Measurements from ENCODE around the gene DCUN1D1.

Gene DCUN1D1

DNA sequence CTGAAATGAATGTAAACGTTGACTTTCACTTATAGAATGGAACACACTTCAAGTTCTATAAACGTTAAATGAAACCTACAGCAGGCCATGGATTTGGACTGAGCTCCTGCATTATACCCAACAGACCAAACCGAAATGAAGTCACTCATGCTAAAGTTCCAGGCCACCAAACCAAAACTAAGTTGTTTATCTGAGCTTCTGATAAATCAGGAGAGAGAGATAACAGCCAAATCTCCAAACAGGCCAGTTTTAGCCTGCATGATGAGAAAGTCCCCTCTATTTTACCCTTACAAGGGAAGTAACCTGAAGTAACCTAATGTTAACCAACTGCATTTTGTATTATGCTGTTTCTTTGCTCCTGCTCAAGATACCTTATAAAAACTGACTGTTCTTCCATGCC lies 44.5 kb downstream of the DCUN1D1 start:
- no peak for DNase-seq

DNA sequence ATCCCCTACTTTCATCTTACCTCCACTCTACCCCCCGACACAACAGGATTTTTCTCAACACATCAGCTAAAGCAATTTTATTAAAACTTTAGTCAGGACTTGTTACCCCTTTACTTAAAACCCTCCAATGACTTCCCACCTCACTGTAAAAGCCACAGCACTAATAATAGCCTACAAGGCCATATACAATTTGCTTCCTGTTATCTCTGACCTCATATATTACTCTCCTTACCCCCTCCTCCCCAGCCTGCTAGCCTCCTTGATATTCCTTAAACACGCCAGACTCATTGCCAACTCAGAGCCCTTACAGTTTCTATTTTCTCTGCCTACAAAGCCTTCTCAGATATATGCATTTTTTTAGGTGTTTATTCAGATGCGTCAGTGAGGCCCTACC lies 54.4 kb downstream of the DCUN1D1 start:
- no peak for DNase-seq

DNA sequence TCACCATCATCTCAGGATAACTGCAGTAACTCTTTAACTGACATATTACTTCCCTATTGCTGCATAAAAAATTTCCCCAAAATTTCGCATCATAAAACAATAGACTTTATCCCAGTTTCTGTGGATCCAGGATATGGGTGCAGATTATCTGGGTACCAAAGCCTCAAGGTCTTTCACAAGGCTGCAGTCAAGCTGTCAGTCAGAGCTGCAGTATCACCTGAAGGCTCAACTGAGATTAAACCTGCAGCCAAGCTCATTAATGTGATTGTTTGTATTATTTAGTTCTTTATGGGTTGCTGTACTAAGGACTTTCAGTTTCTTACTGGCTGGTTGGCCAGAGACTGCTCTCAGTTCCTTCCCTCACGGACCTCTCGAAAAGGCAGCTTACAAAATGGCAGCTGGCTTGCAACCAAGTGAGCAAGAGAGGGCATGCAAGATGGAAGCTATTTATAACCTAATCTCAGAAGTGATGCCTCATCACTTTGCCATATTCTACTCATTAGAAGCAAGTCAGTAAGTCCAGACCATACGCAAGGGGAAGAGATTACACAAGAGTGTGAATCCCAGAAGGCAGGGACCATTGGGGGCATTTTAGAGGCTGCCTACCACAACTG lies 54.9 kb downstream of the DCUN1D1 start:
- no peak for DNase-seq

DNA sequence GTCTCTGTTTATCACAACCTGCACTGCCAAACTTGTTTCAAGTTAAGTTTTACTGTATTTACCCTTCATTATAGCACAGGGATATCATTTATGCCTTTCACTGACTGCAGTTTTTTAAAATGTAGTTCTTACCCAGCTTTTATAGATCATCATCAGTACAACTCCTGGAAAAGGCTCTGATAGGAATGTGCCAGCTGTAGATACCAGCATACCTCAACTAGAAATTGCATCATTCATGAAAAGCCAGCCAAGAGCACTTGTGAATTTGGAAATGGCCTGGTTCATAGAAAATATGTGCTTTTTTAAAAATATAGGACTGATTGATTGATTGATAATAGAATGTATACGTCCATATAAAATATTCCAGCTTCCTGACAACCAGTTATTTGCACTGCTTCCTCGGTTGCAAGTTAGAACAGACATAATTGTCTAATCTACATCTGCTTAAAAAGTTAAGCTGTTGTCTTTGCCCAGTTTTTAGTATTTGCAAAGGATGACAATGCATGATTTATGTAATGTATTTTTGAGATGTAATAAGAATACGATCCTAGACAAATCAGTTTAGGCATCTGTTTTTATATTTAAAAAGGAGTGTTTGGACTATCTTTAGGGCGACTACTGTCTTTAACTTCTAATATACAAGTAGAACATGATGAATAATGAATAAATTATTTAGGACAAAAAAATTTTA lies 58.5 kb downstream of the DCUN1D1 start:
- DNase-seq: no peak

DNA sequence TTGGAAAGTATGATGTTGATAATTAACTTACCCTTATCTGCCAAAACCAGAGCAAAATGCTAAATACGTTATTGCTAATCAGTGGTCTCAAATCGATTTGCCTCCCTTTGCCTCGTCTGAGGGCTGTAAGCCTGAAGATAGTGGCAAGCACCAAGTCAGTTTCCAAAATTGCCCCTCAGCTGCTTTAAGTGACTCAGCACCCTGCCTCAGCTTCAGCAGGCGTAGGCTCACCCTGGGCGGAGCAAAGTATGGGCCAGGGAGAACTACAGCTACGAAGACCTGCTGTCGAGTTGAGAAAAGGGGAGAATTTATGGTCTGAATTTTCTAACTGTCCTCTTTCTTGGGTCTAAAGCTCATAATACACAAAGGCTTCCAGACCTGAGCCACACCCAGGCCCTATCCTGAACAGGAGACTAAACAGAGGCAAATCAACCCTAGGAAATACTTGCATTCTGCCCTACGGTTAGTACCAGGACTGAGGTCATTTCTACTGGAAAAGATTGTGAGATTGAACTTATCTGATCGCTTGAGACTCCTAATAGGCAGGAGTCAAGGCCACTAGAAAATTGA lies 59.7 kb downstream of the DCUN1D1 start:
- DNase-seq: no peak

DNA sequence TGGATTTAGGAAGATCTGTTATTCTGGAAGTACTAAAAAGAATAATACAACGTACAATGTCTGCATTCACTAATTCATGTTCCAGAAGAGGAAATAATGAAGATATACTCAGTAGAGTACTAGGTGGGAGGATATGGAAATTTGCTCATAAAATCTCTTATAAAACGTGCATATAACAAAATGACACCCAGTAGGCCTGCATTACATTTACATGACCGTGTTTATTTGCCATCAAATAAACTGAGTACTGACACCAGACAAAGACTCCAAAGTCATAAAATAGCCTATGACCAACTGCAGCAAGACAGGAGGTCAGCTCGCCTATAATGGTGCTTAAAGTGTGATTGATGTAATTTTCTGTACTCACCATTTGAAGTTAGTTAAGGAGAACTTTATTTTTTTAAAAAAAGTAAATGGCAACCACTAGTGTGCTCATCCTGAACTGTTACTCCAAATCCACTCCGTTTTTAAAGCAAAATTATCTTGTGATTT lies 60.4 kb downstream of the DCUN1D1 start:
- no peak for DNase-seq

DNA sequence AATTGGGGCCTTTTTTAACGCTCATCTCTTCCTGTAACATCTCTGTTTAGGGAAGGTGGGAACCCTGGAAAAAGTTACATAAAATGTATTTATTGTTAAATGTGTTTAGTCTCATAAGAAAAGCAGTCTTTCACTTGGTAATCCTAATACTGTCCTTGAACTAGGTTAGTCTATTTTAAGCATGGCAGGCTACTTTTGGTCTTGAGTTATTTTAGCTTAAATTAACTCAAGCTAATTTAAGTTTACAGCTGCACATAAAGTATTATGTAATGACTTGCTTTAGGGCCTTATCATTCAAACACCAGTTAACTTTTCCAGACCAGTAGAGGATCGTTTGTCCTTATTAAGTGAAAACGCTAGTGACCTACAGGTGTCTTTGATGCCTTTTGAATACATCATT lies 63.2 kb downstream of the DCUN1D1 start:
- no peak for DNase-seq

DNA sequence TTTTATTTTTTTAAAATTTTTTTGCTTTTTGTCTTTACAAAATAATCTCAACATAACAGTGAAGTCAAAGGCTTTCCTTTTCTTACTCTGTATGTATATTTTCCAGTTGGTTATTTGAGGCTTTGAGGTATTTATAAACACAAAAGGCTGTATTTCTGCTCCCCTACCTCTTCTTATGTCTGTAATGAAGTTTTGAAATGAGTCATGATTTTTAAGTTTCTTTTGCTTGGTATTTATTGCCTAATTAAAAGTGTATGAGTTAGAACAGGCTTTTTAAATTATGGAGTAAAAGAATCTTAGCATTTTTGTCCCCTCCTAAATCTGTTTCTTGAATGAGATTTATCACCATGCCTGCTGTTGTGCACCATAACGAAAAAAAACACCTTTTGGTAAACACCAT lies 66.0 kb downstream of the DCUN1D1 start:
- no peak for DNase-seq

DNA sequence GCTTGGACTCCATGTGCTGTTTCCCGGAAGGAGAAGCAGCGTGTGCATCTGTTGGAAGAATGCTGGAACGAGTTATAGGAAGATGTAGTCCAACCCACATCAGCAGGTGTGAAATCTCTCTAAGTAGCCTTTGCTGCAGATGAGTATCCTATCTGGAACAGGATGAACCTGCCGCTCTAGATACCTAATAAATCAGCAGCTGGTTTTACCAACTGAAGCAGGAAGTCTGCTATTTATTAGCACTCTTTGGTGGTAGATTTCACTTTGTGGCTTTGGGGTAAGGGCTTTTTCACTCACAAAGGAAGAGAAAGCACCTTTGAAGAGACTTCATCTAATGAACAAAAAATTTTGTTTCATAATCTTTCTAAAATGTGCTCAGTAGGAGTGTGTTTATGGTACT lies 66.4 kb downstream of the DCUN1D1 start:
- no peak for DNase-seq

DNA sequence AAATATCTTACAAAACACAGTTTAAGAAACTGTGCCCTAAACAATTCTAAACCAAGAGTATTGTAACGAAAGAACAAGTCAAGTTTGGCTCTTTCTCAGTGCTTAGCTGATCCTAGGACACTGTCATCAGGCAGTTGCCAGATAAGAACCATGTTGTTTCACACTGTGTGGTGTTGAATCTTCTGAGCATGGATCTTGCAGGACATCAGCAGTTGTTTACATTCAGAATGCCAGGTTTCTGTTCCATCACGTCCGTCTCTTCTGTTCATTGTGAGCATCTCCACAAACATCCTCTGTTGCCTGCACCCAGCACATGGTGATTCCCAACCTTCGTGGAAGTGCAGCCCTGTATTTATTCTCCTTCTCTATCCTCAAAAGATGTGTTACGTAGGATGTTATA lies 67.9 kb downstream of the DCUN1D1 start:
- no peak for DNase-seq

DNA sequence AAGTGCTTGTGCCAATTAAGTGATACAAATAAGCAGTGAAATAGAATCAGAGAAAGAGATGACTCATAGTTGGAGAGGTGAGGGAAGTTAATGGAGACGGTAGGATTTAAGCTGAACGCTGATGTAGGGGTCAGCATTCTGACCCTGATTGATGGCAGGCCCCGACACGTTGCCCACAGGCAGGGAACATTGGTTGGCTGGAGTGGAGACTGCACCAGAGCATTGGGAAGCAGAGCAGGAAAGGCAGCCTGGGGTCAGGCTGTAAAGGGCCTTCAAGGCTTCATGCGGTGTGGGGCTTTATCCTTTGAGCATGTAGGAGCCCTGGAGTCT lies 68.6 kb downstream of the DCUN1D1 start:
- DNase-seq: no peak

DNA sequence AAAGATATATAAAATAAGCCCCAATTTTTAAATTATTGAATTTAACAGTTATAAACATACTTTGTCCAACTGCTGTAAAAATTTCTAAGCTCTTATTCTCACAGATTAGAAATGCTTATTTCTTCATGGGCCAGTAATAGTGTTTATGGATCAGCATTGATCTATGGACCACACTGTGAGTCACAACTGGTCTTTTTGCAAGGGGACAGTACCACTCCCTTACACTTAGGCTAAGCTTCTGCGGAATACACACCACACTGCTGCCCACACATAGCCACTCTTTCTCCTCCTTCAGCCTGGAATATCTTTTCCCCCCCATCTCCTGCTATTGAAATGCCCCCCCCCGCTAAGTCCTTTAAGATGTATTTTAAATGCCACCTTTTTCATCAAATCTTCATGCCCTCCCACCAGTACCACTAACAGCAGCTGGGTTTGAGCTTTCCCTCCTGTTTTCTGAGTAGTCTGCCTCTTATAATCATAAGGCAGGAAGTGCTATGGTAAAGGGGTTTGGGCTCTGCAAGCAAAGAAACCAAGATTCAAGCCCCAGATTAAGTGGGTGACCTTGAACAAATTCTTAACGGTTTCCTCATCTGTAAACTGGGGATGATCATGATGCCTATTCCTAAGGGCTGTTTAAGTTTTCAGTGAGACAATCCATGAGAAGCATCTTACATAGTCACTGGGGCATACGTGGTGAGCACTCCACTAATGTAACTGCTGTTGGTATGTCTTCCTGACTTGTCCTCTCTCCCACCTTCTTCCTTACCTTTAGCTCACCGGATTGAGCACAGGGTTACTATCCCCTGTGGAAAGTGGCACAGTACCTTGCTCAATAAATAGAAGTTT lies 69.2 kb downstream of the DCUN1D1 start:
- no peak for DNase-seq

DNA sequence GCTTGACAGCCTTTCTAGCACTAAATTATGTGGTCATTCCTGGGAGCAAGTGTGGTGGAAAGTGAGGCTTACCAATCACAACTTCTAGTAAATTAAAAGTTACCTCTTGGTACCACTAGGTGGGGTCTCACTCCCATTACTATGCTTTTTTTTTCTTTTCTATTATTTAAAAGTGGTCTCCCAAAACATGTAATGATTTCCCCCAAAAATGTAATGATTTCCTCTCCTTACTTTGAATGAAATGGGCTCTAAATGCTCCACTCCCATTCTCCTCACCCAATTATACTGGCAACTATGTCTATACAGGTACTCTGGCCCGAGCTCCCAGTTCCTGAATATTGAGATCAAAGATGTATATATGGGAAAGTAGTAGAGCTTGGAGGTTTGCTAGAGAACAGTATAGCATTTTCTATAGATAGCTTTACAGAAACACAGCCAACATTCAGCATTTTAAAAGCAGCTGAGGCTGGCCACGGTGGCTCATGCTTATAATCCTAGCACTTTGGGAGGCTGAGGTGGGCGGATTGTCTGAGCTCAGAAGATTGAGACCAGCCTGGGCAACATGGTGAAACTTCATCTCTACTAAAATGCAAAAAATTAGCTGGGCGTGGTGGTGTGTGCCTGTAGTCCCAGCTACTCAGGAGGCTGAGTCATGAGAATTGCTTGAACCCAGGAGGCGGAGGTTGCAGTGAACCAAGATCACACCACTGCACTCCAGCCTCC lies 70.9 kb downstream of the DCUN1D1 start:
- peak; percentile 25 for DNase-seq

DNA sequence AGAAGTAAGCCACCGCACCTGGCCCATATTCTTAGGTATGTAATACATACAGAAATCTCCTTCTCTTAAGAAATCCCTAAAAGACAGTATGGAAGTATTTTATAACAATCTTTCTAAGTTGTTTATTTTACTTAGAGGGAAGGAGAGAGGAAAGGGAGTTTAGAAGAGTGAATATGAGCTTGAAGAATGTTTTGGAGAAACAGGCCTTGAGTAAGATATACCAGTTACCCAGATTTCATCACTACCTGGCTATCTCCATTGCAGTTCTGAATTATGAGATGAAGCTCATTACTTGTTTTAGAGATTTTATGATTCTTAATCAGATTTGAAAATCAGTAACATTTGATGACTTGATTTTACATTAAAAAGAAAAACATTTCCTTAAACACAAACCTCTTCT lies 71.9 kb downstream of the DCUN1D1 start:
- DNase-seq: no peak

DNA sequence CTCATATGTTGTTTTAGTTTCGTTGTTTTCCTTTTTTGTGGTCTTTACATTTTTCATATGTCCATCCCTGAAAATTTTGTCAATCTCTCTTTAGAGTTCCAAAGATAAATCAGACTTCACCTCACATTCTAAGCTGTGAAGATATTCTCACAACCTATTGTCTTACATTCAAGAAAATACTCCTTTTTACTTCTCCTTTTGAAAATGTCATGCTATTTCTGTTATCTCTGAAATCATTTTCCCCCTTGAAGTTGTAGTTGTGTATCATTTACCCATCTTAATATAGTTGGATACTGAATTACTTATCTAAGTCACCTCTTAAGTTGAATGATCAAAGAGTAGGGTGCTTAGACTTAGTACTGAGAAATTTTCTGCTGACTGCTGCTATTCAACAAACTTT lies 74.3 kb downstream of the DCUN1D1 start:
- DNase-seq: no peak

DNA sequence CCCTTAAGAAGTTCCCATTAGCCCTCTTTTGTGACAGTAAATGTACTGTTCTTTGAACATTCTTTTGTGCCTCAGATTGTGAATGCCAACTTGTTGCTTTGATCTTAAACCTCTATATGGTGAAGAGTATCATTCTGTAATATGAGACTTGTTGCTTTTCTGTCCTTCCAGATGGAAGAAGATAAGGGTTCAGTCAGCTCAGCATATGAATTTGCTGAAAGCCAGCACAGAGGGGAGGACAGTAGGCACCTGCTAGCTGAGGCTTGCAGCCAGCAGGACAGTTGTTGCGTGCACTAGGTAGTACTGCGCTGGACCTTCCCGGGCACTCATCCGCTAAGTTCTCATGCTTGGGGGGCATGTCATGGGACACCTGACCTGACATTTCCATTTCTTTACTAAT lies 74.7 kb downstream of the DCUN1D1 start:
- DNase-seq: no peak

DNA sequence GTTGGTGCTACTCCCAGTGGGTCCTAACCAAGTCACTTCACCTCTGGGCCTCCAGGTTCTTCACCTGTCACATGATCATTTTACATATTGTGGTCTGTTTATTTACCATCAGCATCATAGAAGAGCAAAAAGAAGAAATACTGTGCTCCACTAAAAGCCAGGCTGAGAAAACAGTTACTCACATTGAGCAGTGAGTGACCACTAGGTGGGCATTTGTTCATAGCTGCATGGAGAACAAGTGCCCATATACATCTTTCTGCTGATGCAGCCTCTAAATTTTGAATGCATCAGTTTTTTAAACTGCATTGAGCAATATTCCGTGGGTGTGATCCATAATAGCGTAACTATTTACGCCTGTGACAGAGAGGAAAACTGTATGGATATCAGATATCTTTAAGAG lies 76.2 kb downstream of the DCUN1D1 start:
- DNase-seq: no peak

DNA sequence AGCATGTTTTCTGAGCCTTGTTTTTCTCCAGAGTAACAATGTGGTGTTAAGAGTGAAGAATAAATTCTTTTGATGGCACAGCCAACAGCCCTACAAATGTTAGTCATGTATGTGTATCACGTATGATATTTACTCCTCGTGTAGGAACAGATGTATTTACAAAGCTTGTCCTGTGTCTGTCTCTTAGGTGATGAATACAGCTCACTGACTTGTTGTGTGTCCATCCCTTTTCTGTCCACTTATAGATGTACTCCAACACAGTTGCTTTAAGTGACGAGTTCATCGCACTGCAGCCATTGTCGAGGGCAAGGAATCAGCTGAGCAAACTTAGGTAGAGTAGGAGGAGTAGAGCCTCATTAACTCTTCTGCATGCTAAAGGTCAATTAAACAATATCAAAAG lies 78.1 kb downstream of the DCUN1D1 start:
- no peak for DNase-seq

DNA sequence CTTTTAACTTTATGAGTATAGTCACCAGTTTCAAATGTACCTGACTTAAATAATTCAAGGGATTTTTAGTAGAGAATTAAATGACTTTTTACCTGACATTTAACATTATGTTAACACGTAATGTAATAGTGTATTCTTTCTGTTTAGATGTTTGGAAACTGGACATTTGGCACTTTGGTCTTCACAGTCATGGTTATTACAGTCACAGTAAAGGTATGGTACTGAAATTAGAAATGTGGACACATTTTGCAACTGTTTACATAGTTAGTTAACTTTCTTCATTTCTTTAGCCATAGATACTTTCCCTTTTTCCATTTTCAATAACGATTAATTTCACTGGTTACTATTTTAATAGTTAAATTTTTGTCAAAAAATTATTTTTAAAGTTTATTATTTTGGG lies 83.8 kb downstream of the DCUN1D1 start:
- no peak for DNase-seq

DNA sequence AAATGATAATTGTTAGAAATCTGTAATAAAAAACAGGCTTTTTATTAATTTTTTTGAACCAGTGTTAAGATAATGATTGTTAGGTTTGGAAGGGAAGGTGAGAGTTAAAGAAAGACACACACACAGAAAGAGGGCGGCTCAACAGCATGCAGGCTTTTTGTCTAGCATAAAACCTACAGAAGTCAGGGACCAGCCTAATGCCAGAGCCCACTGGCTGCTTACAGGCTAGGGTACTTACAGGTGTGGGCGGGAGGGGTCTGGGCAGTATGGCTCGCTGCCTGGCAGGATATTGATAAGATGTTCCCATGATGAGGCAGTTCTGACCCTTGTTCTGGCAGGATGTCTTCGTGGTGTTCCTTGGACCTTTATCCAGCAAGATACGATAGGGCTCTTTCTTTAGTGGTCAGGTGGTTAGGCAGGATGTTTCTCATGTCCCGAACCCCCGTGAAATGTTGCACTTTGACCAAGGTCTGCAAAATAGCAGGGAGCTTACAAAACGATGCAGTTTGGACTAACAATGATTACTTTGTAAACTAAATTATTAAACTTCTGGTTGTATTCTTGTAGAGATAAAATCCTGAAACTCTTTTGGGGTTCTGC lies 84.7 kb downstream of the DCUN1D1 start:
- DNase-seq: no peak

DNA sequence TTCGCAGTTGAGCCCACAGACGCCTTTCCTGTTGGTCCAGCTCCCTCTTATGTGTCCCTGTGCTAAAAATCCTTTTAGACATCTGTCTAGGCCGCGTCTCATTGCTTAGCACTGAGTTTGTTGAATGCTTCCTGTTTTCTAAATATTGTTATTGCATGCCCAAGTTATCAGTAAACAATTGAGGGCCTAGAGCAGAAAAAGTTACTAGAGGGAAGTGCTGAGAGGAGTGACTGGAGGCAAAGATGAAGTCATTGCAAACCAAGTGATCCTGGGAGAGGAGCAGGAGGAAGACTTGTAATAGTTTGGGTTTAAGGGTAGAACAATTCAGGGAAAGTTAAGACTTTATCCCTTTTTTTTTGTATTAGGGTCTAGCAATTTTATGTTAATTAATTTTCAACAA lies 88.1 kb downstream of the DCUN1D1 start:
- DNase-seq: no peak

DNA sequence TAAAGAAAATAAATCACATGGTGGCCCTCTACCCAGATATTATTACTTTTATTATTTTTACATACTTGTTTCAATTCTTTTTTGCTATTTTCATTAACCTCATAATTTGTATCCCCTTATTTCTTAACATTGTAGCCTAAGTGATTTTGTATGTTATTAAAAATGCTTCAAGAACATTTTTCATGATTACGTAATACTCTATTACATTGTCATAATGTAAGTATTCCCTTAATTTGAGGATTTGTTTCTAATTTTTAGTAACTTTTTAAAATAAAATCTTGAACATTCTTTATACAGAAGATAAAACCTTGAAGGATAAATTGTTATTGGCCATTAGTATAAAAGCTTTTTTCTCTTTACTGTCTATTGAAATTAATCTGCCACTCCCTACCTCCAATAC lies 89.0 kb downstream of the DCUN1D1 start:
- DNase-seq: no peak

Measured in 8988T (cell line).